ENCODE results near the gene BAIAP2.

DNA sequence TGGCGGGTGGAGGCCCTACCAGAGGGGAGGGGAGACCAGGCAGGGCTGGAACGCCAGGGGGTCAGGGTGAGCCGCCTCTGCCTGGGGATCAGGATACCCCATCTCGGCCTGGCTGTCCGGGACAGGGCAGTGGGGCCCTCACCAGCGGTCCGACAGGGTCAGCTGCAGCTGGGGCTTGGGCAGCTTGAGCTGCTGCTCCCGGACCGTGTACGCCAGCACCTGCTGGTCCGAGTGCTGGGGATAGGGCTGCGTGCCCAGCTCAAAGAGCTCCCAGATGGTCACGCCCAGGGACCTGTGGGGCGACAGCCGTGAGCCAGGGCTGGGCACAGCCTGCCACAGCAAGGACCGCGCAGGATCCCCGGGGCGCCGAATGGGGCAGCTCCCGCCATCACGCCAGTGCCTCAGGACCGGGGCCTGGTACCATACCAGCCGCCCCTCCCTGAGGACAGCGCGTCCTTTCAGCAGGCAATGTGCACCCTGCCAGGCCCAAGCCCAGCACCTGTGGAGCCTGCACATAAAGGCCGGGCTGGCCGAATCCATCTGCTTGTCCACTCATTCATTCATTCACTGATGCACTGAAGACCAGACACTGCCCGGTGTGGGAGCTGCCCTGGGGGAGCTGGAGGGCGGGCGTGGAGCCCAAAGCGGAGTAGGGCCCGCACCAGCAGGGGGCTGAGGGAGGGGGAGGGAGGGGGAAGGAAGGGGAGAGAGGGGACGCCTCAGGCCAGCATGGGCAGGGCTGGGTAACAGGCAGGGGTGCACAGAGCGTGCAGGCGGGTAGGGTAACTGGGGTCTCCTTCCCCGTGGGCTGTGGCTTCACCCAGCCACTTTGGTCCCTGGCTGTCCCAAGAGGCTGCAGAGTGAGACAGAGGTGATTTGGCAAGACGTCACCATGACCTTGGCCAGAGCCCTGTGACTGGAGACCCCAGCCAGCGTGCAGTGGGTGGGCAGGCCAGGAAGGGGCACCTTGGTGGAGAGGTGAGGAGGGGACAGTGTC is 88.4 kb downstream of the BAIAP2 start:
- TF ChIP-seq, protein P1, sequence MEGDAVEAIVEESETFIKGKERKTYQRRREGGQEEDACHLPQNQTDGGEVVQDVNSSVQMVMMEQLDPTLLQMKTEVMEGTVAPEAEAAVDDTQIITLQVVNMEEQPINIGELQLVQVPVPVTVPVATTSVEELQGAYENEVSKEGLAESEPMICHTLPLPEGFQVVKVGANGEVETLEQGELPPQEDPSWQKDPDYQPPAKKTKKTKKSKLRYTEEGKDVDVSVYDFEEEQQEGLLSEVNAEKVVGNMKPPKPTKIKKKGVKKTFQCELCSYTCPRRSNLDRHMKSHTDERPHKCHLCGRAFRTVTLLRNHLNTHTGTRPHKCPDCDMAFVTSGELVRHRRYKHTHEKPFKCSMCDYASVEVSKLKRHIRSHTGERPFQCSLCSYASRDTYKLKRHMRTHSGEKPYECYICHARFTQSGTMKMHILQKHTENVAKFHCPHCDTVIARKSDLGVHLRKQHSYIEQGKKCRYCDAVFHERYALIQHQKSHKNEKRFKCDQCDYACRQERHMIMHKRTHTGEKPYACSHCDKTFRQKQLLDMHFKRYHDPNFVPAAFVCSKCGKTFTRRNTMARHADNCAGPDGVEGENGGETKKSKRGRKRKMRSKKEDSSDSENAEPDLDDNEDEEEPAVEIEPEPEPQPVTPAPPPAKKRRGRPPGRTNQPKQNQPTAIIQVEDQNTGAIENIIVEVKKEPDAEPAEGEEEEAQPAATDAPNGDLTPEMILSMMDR (IDR thresholded peaks at IDR 0.05): no peak
- no peak for TF ChIP-seq POLR2A (IDR thresholded peaks at IDR 0.05)
